Inflammatory macrophage treated with lipopolysaccharide for 4 hours (primary cell): ENCODE results near the gene LRRC4C.

Experiments
- DNase-seq: peaks from one replicate; pipeline ENCODE4 v3.0.0-alpha.2; 2020

Gene LRRC4C

DNA sequence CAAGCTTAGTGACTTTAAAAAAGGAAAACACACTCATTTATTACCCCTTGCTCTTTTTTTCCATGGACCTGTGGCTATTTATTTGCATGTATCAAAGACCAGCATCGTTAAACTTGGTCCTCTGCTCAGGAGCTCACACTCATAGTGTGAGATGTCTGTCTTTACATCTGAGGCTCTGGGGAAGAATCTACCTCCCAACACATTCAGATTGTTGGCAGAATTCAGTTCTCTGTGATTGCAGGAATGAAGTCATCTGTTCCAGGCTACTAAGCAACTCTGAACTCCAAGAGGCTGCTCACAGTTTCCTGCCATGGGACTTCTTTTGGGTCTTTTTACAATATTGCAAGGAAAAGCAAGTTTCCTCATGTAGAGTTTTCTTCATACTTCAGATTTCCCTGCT lies 138.8 kb downstream of the LRRC4C start:
- no peak for DNase-seq

DNA sequence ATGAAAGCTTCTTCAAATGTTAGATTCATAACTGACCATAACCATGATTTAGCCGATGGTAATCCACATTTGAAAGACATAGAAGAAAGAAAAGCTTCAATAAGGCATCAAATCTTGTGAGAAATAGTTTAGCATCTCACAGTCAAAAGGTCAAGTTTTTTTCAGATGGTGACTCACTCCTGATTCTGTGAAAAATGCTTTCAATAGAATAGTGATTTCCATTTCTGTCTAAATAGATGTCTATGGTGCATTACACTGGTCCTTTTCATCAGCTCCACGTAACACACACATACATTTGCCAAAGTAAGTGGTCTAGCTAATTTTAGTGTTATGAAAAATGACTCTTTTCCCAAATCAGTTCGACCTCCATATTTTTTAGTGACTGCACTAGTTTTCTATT lies 139.2 kb downstream of the LRRC4C start:
- DNase-seq, result no peak

GRCh38 chr11:41319434-41319833 lies 140.0 kb downstream of the LRRC4C start:
- DNase-seq, result no peak

- no peak for DNase-seq
Observed at GRCh38 chr11:41316751-41317150, 142.7 kb downstream of the LRRC4C start.

DNA sequence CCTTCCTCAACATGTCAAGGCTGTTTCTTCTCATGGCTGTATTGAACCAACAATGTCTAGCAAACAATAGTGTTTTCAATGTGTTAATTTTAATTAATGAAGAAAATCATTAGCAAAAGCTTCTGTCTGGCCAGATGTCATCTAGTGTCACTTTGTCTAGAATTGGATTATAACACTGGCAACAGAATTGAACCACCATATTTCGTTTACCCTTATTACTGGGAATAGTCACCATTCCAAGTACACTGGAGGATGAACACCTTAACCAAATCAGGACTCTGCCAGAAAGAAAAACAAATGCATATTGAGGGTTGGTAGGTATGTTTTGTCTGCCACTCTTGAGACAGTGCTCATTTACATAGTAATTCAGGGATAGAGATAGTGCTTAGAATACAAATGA lies 146.2 kb downstream of the LRRC4C start:
- no peak for DNase-seq

GRCh38 chr11:41309716-41310115 lies 149.7 kb downstream of the LRRC4C start:
- DNase-seq, result no peak

DNA sequence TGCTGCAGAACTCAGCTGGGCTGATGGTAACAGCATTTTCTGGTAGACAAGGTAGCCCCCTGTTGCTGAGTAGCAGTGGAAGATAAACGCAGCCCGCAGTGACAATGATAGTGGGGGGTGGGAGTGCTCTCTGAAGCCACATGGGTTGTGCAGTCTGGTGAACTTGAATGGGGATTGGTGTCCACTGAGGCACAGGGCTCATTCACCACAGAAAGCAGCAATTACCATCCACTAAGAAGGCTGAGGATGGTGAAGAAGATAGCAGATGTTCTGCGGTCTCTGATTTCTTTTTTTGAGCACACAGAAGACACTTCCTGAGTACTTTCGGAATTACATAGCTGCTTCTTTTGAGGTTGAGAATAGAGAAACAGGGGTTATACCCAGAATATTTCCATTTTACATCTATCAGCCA lies 150.3 kb downstream of the LRRC4C start:
- DNase-seq, result no peak

GRCh38 chr11:41308286-41308685 lies 151.2 kb downstream of the LRRC4C start:
- DNase-seq, result no peak

GRCh38 chr11:41307296-41308080 lies 152.0 kb downstream of the LRRC4C start:
- peak; percentile 1 for DNase-seq

DNA sequence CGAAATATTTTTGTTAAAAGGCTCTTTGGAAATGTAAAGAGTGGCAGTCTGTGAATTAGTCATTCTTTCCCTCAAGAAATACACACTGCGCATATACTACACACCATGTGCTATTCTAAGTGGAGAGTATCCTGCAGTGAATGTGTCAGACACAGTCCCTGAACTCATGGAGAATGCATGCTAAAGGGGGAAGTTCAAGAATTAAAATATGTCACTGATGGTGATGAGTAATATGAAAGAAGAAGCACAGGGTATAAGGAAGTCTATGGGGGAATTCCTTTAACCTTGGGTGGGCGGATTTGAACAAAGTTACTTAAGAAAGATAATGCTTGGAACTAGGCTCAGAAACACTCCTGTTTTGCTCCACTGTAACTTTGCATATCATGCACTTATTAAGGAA lies 153.0 kb downstream of the LRRC4C start:
- peak; percentile 86 for DNase-seq

- no peak for DNase-seq
Observed at GRCh38 chr11:41301023-41301422, 158.4 kb downstream of the LRRC4C start.

- no peak for DNase-seq
Observed at GRCh38 chr11:41289408-41289807, 170.0 kb downstream of the LRRC4C start.

GRCh38 chr11:41286751-41287150 lies 172.7 kb downstream of the LRRC4C start:
- DNase-seq, result no peak

DNA sequence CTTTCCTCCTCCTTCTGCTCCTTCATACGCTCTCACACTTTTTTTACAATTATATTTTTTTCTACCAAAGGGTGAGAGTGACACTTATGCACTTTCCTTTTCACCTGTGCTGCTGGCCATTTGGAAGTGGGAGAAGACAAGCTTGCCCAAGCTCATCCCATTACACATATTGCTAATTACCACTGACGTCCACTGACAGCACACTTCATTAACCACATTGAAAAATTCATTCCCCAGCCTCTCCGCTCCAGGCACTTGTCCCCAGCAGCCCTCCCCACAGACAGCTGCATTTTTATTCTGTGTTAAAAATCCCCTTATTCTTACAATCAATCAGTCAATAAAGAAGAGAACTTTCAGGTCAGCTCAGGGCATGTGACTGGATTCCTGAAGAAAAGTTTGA lies 175.1 kb downstream of the LRRC4C start:
- DNase-seq, result no peak

GRCh38 chr11:41283191-41283930 lies 176.1 kb downstream of the LRRC4C start:
- DNase-seq, result no peak

DNA sequence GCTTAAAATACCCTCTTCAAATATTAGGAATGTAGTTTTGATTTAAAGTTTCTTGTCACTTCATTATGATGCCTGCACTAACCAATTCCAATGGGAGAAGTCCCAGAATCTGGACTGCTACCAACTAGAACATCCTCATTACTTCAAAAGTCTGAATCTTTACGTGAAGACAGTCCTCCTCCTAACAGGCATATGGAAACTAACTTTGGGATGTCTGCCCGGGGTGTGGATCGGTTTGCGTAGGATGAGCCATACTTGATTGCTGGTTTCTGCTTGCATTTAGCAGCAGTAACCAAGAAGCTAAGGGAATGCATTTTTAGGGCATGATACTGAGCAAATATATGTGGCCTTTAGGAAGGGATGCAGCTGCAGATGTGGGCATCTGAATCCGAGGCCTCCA lies 177.1 kb downstream of the LRRC4C start:
- DNase-seq, result no peak

DNA sequence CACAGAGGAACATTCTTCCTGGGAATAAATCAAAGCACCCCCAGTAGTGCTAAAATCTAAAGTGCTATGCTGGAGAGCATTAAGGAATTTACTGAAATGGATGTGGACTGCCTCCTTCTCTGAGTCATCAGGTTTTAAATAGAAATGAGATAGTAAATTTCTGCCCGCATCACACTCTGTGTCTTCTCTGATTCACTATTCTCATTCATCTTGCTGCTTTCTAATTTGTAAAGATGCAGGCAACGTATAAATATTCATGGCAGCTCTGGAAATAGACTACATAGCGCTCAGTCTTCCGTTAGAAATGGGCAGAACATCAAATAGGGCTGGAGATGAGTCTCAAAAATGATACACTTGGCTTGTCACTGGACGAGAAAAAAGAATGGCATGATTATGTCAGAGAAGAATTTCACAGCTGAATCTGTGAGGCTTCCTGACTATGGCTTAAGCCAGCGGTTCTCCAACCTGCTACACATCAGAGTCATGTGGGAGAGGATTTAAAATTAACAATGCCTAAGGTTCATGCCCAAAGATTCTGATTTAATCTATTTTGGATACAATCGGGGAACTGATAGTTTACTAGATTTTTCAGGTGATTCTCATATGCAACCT lies 178.2 kb downstream of the LRRC4C start:
- DNase-seq, result no peak

- no peak for DNase-seq
Observed at GRCh38 chr11:41274831-41275230, 184.6 kb downstream of the LRRC4C start.

- no peak for DNase-seq
Observed at GRCh38 chr11:41273908-41274307, 185.5 kb downstream of the LRRC4C start.

DNA sequence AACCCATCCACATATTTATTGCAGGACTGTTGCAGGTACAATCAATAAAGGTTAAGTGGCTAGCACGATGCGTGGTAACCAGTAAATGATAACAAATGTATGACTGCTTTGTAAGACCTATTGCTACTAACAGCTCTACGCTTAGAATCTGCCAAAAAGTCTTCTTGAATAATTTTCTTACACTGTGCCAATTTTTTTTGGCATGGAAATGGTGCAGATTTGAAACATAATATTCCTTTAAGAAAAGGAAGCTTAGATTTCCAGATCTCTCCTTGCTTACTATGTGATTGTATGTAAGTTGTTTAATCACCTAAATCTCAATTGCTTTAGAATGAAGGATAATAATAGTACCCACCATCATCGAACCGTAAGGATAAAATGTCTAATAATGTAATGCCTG lies 192.0 kb downstream of the LRRC4C start:
- DNase-seq, result no peak

GRCh38 chr11:41256041-41256440 lies 203.4 kb downstream of the LRRC4C start:
- no peak for DNase-seq

DNA sequence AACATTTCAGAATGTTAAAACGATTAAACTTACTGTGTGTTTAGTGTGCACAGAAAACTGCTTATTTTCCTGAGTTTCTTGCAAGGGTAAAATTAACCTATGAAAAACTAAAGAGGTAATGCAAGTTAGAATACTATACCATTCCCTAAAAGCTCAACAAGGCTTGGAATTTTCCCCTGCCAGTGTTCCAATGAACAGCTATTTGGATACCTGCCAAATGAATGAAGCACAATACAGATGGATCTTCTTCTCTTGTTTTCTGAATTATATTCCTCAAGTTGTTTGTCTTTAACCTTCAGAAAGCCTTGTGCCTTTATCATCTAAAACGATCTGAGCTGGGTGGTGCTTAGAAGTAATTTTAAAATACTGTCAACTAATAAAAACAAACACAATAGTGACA lies 204.5 kb downstream of the LRRC4C start:
- no peak for DNase-seq

DNA sequence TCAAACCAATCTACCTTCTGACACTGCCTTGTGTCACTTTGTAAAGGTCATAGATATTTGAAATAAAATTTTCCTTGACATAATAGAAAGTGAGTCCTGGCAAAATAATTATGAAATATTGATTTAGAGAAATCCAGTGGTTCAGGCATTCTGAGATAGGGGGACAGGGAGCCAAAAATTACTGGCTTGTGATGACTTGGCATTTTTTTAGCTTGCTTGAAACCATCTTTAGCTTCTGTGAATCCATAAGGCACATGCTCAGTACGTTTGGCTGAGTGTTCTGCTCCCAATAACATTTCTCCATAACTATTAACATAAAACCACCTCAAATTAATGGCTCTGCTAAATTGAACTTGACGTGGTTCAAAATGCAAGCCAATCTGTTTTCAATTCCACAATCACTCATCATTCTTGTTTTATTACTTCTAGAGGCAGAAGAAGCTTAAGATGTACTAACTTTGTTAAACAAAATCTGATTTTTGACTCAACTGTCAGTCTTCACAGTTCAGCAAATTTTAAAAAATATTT lies 209.0 kb downstream of the LRRC4C start:
- no peak for DNase-seq

GRCh38 chr11:41247621-41248020 lies 211.8 kb downstream of the LRRC4C start:
- DNase-seq, result no peak
